C4-2B (cell line): ENCODE results near the gene ADRB2.

ENCODE experiments used
- CTCF ChIP-seq: fragments of 450-650 bp; conservative IDR thresholded peaks from 2 replicates; pipeline ENCODE4 v1.5.1; 2017; ENCODE audit warnings: mild to moderate bottlenecking
- ZFX ChIP-seq: fragments of 450-650 bp; IDR thresholded peaks from 2 replicates; pipeline ENCODE4 v1.6.1; 2017

- TF ChIP-seq CTCF (no peak), ZFX (no peak)
Measured at GRCh38 chr5:148791334-148791667, 35.1 kb upstream of the ADRB2 start.
